Cardiac muscle cell (in vitro differentiated cells and primary cell): ENCODE data around the gene BMPR1A. TPM values are rescaled to one million over a fixed set of nuclear protein-coding genes. Genes with fewer than 3 reads are reported as not detected.
A peak's percentile ranks its signal among the peaks of the same experiment; 100 is the strongest.

ENCODE experiments used
- DNase-seq, 2 donors: peaks; one replicate each; pipeline versions ENCODE4 v3.0.0 to v3.0.0-alpha.2; 2010 to 2017; ENCODE audit warnings: low read depth in 1 of 2, low spot score in 1 of 2
- H3K27ac ChIP-seq: fragments of 200-600 bp; sonication (generic); 2 replicates; pipeline ENCODE4 v1.5.1; 2016
- H3K27me3 ChIP-seq: fragments of 200-600 bp; sonication (generic); 2 replicates; pipeline ENCODE4 v1.6.0; 2016; ENCODE audit warnings: control low read depth
- H3K36me3 ChIP-seq: fragments of 200-600 bp; sonication (generic); 2 replicates; pipeline ENCODE4 v1.5.1; 2016; ENCODE audit warnings: control low read depth
- H3K4me1 ChIP-seq: fragments of 200-600 bp; sonication (generic); 2 replicates; pipeline ENCODE4 v1.8.1; 2017; ENCODE audit warnings: low read depth, mild to moderate bottlenecking, mixed run types
- H3K4me3 ChIP-seq: fragments of 200-600 bp; sonication (generic); 2 replicates; pipeline ENCODE4 v1.5.1; 2016; ENCODE audit warnings: mild to moderate bottlenecking
- H3K9me3 ChIP-seq: fragments of 200-600 bp; sonication (generic); 2 replicates; pipeline ENCODE4 v1.5.1; 2017; ENCODE audit warnings: low read depth, mild to moderate bottlenecking, control low read depth
- CTCF ChIP-seq: IDR thresholded peaks from 2 replicates; pipeline ENCODE4 v1.5.1; 2012; ENCODE audit warnings: low read depth, mild to moderate bottlenecking, low read length
- polyA plus RNA-seq: library from polyadenylated mRNA; unstranded; fragments of >200 nt; fragmentation: Nextera tagmentation; extraction: Ambion mirVana; gene quantifications from 2 replicates; pipeline ENCODE4 v1.2.1, GENCODE V29; 2016
- total RNA-seq: library from RNA; depleted of rRNA; stranded (reverse); fragments of >200 nt; gene quantifications from 2 replicates; pipeline ENCODE4 v1.2.3, GENCODE V29; 2016

Gene BMPR1A
- total and polyA plus RNA-seq, 2 experiments from 2014 or later: 35.6 to 39.4 TPM

GRCh38 chr10:86955501-86956194 lies 199.2 kb downstream of the BMPR1A start:
- H3K4me1 ChIP-seq: peaks cover 41% of the 10 kb centered on the region
- H3K27ac ChIP-seq: peak overlapping the region; percentile 90
- H3K27me3 ChIP-seq: no peaks in the 10 kb centered on the region
- H3K4me3 ChIP-seq: no peak overlapping the region
- no peak for DNase-seq
- no peaks in the 10 kb centered on the region for H3K9me3 ChIP-seq
- no peak for TF ChIP-seq CTCF
- no peaks in the 10 kb centered on the region for H3K36me3 ChIP-seq

- H3K27ac ChIP-seq: no peak overlapping the region
- H3K27me3 ChIP-seq: no peaks in the 10 kb centered on the region
- TF ChIP-seq CTCF: no peak
- no peaks in the 10 kb centered on the region for H3K36me3 ChIP-seq
- peaks cover 41% of the 10 kb centered on the region for H3K4me1 ChIP-seq
- no peak for DNase-seq
- H3K4me3 ChIP-seq: no peak overlapping the region
- H3K9me3 ChIP-seq: no peaks in the 10 kb centered on the region
These were observed 199.9 kb downstream of the BMPR1A start for GRCh38 chr10:86956195-86956847.

- Histone ChIP-seq H3K27ac (no peak overlapping the region), H3K9me3 (no peaks in the 10 kb centered on the region), H3K36me3 (no peaks in the 10 kb centered on the region), H3K4me1 (peaks cover 44% of the 10 kb centered on the region), H3K27me3 (no peaks in the 10 kb centered on the region), H3K4me3 (no peak overlapping the region)
- no peak for TF ChIP-seq CTCF
- no peak for DNase-seq
These were observed 200.5 kb downstream of the BMPR1A start for GRCh38 chr10:86956848-86957448.

- peaks cover 44% of the 10 kb centered on the region for H3K4me1 ChIP-seq
- no peak within 1 kb of the TSS for H3K4me3 ChIP-seq
- no peaks in the 10 kb centered on the region for H3K27me3 ChIP-seq
- H3K27ac ChIP-seq: no peak within 1 kb of the TSS
- no peaks in the 10 kb centered on the region for H3K36me3 ChIP-seq
- TF ChIP-seq CTCF: no peak
- peak in 1 of 2 donors; percentile 39 for DNase-seq
- no peaks in the 10 kb centered on the region for H3K9me3 ChIP-seq
These were observed 201.2 kb downstream of the BMPR1A start, which contains the start of gene MMRN2 for GRCh38 chr10:86957471-86958115. Gene MMRN2, minus strand, starts transcription at chr10:86957615. Its CDS starts 74 bp downstream, at chr10:86957541.

GRCh38 chr10:86958116-86958900 lies 201.9 kb downstream of the BMPR1A start, which contains the start of gene SNCG:
Gene SNCG, plus strand, starts transcription at chr10:86958599. Its CDS starts 99 bp downstream, at chr10:86958698.
- no peaks in the 10 kb centered on the region for H3K36me3 ChIP-seq
- DNase-seq: peak in 1 of 2 donors; percentile 48
- H3K4me3 ChIP-seq: no peak within 1 kb of the TSS
- H3K9me3 ChIP-seq: no peaks in the 10 kb centered on the region
- peak within 1 kb of the TSS; percentile 54 for H3K27ac ChIP-seq
- peaks cover 44% of the 10 kb centered on the region for H3K4me1 ChIP-seq
- TF ChIP-seq CTCF: no peak
- H3K27me3 ChIP-seq: no peaks in the 10 kb centered on the region
